SKM-1 treated with dmso at 0.1 percent for 144 hours (cell line): ENCODE measurements around the gene SOX11.

ENCODE experiments used
- DNase-seq: peaks from one replicate; lab custom pipeline; 2025; ENCODE audit not compliant: unreplicated experiment; lab: John Stamatoyannopoulos, UW

SOX11 gene

DNA sequence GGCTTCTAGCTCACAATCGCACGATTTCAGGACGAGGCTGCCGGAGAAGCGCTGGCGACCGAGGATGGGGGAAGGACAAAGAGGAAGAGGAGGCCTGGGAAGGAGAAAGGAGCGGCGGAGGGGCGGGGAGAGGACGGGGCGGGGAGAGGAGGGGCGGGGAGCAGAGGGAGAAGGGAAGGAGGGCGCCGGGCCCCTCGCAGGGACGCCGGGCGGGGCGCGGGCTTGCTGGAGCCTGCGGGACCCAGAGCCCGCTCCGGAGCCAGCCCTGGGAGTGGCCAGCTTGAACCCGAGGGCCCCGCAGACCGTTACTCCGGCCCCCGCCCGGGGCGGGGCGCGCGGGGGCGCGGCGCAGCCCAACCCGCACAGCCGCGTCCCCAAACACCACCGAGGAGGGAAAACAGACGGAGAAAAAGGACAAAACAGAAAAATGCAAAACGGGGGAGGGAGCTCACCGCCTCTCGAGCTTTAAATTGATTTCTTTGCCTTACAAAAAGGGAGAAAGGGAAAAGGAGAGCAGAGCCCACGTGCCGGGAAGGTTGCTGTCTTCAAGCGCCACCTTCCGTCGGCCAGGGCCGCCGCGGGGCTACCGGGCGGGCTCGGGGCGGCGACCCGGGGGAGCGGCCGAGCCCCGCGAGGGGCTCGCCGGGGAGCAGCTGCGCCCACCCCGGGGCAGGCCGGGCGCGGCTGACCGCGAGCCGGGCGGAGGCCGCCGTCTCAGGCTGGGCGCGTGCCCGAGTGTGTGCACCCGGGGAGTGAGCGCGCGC lies 781 bp upstream of the SOX11 start:
- no peak for DNase-seq

DNA sequence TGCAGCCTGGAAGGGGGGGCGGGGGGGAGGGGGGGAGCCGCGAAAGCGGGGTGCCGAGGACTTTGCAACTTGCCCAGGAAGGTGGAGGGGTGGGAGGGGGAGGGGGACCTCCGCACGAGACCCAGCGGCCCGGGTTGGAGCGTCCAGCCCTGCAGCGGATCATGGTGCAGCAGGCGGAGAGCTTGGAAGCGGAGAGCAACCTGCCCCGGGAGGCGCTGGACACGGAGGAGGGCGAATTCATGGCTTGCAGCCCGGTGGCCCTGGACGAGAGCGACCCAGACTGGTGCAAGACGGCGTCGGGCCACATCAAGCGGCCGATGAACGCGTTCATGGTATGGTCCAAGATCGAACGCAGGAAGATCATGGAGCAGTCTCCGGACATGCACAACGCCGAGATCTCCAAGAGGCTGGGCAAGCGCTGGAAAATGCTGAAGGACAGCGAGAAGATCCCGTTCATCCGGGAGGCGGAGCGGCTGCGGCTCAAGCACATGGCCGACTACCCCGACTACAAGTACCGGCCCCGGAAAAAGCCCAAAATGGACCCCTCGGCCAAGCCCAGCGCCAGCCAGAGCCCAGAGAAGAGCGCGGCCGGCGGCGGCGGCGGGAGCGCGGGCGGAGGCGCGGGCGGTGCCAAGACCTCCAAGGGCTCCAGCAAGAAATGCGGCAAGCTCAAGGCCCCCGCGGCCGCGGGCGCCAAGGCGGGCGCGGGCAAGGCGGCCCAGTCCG lies 540 bp downstream of the SOX11 start:
- DNase-seq, result no peak

DNA sequence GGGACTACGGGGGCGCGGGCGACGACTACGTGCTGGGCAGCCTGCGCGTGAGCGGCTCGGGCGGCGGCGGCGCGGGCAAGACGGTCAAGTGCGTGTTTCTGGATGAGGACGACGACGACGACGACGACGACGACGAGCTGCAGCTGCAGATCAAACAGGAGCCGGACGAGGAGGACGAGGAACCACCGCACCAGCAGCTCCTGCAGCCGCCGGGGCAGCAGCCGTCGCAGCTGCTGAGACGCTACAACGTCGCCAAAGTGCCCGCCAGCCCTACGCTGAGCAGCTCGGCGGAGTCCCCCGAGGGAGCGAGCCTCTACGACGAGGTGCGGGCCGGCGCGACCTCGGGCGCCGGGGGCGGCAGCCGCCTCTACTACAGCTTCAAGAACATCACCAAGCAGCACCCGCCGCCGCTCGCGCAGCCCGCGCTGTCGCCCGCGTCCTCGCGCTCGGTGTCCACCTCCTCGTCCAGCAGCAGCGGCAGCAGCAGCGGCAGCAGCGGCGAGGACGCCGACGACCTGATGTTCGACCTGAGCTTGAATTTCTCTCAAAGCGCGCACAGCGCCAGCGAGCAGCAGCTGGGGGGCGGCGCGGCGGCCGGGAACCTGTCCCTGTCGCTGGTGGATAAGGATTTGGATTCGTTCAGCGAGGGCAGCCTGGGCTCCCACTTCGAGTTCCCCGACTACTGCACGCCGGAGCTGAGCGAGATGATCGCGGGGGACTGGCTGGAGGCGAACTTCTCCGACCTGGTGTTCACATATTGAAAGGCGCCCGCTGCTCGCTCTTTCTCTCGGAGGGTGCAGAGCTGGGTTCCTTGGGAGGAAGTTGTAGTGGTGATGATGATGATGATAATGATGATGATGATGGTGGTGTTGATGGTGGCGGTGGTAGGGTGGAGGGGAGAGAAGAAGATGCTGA lies 1.4 kb downstream of the SOX11 start:
- DNase-seq, result no peak

DNA sequence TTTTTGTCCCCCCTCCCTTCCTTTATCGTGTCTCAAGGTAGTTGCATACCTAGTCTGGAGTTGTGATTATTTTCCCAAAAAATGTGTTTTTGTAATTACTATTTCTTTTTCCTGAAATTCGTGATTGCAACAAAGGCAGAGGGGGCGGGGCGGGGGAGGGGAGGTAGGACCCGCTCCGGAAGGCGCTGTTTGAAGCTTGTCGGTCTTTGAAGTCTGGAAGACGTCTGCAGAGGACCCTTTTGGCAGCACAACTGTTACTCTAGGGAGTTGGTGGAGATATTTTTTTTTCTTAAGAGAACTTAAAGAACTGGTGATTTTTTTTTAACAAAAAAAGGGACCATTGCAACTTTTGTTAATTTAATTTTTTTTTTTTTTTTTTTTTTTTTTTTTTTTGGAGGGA lies 2.1 kb downstream of the SOX11 start:
- no peak for DNase-seq

- peak; percentile 15 for DNase-seq
Measured at GRCh38 chr2:5695654-5696403, 3.6 kb downstream of the SOX11 start.

- no peak for DNase-seq
Measured at GRCh38 chr2:5696404-5696944, 4.3 kb downstream of the SOX11 start.

DNA sequence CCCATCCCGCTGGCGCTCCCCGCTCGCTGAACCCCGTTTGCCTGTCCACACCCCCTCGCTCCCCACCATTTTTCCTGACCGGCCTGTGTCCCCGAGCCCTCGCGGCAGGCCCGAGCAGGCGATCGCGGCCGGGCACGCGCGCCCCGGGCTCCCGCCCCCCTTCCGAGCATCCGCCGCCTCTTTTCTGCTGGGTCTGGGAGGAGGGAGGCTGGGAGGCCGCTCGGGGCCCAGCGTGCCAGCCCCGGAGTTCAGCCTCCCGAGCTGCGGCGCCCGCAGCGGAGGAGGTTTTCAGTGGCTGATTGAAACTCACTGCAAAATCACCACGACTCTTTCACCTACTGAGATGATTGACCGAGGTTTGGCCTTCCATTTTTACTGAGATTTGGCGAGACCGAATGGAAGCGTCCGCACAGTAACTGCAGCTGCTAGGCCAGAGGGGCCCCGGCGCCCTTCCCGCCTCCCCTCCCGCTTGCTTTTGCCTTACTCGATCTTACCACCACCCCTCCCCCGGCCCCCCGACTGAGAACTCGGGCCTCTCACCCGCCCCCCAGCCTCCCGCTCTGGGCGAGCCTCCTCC lies 4.8 kb downstream of the SOX11 start:
- no peak for DNase-seq

GRCh38 chr2:5697562-5697961 lies 5.4 kb downstream of the SOX11 start:
- DNase-seq, result no peak

DNA sequence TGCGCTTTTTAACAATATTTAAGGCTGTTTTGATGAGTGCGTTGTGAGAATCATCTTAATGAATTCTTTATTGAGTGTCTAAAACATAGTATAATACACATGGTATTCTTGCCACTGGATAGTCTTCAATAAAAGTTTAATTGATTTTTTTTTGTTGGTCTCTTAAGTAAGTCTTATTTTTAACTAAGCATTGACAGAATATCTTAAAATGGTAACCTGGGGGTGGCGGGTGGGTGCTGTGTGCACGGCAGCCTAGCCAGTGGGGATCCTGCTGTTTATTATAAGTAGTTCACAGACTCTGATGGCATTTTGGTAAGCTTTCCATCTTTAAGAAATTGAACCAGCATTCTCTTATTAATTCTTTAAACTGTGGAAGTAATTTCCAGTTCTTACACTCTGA lies 6.0 kb downstream of the SOX11 start:
- DNase-seq, result no peak

- no peak for DNase-seq
Measured at GRCh38 chr2:5699963-5700362, 7.8 kb downstream of the SOX11 start.

- no peak for DNase-seq
Measured at GRCh38 chr2:5700551-5700950, 8.4 kb downstream of the SOX11 start.

DNA sequence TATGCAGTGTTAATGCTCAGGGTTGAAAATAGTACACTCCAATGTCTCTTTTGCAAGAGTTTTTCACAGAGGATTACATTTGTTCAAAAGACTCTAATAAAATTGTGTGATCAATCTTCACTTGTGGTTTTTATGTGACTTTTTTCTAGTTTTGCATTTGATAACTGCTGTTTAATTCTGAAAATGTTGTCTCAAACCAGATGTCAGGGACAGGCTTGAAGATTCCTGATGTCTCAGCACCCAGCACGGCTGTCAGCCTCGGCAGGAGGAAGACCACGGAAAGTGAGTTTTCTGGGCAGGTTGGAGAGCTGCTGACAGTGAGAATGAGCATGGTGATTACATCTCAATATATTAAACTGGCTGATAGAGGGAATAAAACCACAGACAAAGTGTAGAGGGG lies 9.1 kb downstream of the SOX11 start:
- no peak for DNase-seq

GRCh38 chr2:5703166-5703565 lies 11.0 kb downstream of the SOX11 start:
- no peak for DNase-seq

DNA sequence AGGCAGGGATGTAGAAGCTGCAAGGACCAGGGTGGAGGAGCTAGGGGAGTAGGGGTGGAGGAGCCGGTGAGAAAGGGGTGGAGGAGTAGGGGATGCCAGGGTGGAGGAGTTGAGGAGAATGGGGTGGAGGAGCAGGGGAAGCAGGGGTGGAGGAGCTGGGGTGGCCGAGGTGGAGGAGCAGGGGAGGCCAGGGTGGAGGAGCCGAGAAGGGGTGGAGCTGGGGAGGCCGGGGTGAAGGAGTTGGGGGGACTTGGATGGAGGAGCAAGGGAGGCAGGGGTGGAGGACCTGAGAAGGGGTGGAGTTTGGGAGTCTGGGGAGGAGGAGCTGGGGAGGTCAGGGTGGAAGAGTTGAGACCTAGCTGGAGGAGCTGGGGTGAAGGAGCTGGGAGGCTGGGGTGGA lies 13.3 kb downstream of the SOX11 start:
- DNase-seq, result no peak

DNA sequence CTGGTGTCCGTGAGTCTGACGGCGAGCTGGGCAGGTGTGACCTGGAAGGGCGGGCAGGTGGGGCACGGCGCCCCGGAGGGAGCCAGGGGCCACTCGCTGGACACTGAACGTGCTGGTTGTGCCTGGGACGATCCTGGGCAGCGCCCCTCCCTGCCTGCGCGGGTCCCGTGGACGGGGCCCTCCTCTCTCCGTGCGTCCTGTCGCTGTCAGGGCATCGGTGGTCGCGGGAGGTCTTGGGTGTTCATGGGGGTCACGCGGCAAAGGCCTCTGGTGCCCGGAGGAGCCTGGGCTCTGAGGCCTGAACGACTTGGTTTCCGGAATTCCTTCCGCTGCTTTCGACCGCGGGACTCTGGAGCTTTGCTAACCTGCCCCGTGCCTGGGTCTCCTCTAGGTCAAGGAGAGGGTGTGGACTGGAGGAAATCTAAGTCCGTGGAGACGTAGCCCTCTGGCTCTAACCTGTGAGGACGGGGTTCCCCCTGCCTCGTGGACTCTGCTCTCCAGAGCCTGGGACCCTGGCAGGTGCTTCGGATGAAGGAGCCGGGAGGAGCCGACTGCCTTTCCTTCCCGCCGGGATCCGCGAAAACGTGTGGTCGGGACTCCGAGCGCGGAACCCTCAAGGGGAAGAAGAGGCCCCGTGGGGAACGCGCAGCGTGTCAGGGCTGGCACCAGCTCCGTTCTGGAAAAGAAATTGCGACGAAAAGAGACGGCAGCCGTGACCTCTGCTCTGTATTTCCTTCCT lies 14.7 kb downstream of the SOX11 start:
- no peak for DNase-seq

DNA sequence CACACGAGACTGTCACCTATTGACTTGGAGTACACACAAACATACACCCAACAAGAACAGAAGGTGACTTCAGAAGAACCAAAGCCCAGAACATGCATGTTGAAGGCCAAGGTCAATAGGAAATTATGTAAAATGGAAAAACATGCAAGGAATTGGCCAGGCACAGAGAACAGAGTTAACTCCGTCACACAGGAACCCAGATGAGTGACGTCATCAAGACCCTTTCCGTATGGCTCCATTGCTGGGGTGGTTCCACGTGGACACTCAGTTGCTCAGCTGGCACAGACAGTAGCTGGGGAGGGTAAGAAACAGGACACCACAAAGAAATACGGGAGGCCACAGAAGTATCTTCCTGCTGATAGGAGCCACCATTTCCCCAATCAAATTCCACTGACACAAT lies 18.4 kb downstream of the SOX11 start:
- no peak for DNase-seq

- no peak for DNase-seq
Measured at GRCh38 chr2:5713101-5713500, 20.9 kb downstream of the SOX11 start.

DNA sequence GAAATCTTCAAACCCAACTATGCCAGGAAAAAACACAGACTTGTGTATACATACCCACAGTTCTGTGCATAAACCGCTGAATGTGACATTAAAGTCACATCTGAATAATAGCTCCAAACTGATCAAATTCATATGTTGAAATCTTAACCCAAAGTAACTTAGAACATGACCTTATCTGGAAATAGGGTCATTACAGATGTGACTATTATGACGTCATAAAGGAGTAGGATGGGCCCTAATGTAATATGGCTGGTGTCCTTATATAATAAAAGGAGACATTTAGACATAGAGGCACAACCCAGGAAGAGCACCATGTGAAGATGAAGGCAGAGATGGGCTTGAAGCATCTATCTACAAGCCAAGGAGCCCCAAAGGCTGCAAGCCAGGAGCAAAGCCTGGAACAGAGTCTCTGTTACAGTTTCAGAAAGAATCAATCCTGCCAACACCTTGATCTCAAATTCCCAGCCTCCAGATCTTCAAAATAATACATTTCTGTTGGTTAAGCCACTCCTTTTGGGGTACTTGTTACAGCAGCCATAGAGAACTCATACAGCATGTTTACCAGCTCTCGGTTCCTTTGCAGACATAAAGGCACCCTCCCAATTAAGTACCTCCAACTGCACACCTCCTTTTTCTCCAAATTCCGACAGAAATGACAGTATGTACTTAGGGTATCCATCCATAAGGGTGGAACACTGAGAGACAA lies 27.6 kb downstream of the SOX11 start:
- no peak for DNase-seq

GRCh38 chr2:5720426-5720825 lies 28.2 kb downstream of the SOX11 start:
- no peak for DNase-seq
